ENCODE data around the gene PTPRE. TPM values are rescaled to one million over a fixed set of nuclear protein-coding genes. Genes with fewer than 3 reads are reported as not detected.

The PTPRE gene
- total and polyA plus RNA-seq, 4 donors = 4.9 to 46.0 (median 23.5) TPM

GRCh38 chr10:128067691-128068397, 160.9 kb downstream of the PTPRE start:
- H3K4me3 ChIP-seq (ENCODE audit: low read length in 2 of 2) = no peak overlapping the region
- DNase-seq = peak; percentile 48 to 74

DNA sequence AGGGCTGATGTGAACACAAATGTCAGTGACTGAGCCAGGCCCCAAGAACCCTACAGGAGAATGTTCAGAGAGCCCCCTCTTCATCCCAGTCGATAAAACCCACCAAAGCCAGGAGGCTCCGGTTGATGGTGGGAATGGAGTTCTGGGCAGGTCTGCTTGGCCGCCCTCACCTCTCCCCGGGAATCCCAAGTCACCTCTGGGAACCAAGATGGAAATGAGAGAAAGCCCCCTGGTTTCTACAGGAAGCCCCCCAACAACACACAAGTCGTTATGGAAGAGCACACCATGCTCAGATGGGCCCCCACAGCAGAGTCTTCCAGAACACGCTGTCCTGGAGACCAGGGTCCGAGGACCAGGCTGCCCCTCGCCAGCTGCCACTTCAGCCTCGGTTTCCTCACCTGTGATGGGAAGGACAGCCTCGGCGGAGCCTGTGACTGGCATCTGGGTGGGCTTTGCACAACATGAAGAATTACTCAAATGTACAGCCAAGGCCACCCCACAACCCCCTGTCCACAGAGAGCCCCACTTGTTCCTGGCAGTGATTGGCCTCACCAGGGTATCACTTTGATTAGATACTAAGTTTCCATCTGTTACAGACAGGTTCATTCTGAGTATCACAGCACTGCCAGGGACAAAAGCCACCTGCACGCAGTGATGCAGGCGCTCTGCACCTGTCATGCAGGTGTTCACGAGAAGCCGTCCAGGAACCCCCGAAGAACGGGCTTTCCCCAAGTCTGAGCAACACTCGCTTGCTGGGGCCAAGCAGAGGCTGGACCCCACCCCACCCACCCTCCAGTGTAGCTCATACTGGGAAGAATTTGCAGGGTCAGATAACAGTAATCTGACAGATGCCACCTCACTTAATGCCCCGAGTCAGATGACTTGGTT, 161.7 kb downstream of the PTPRE start:
- Histone ChIP-seq H3K9me3 (ENCODE audit: control insufficient read depth, low read length) (no peaks in the 10 kb centered on the region), H3K4me3 (ENCODE audit: low read length in 2 of 2) (no peak overlapping the region), H3K27ac (ENCODE audit: low read depth in 1 of 2, low read length in 2 of 2) (no peak overlapping the region), H3K36me3 (ENCODE audit: control insufficient read depth in 1 of 2, insufficient read depth in 2 of 2, low read length in 1 of 2) (peaks cover 0 to 3% of the 10 kb centered on the region in 2 donors), H3K27me3 (ENCODE audit: control insufficient read depth in 1 of 2, insufficient read depth in 2 of 2, low read length in 1 of 2) (no peaks in the 10 kb centered on the region), H3K4me1 (ENCODE audit: control insufficient read depth in 1 of 2, insufficient read depth in 2 of 2, low read length in 2 of 2) (no peaks in the 10 kb centered on the region)
- intact Hi-C loops (cut with DNase I) = loop anchor here (1.0 to 5.0 kb wide), 3 partner anchors 32 to 161 kb away; partner anchors contain the start of gene PTPRE (in 2 of the 2)
- DNase-seq (peak; percentile 36 to 57), ATAC-seq (ENCODE audit: low FRiP score) (no peak)
- WGBS, 2 donors = 91 to 92% methylated on average over 19 of the region's 19 CpGs

More at GRCh38 chr10:128067691-128068397, 160.9 kb downstream of the PTPRE start:
- no peaks in the 10 kb centered on the region for H3K4me1 ChIP-seq (ENCODE audit: control insufficient read depth in 1 of 2, insufficient read depth in 2 of 2, low read length in 2 of 2)
- intact Hi-C loops (cut with DNase I) = loop anchor here (5.0 kb wide), 1 partner anchor 161 kb away; the partner anchor contains the start of gene PTPRE (in 2 of the 2)
- no peak for ATAC-seq (ENCODE audit: low FRiP score)
- no peaks in the 10 kb centered on the region for H3K9me3 ChIP-seq (ENCODE audit: control insufficient read depth, low read length)
- no peak overlapping the region for H3K27ac ChIP-seq (ENCODE audit: low read depth in 1 of 2, low read length in 2 of 2)
- no peaks in the 10 kb centered on the region for H3K27me3 ChIP-seq (ENCODE audit: control insufficient read depth in 1 of 2, insufficient read depth in 2 of 2, low read length in 1 of 2)
- WGBS, 2 donors = 95% methylated on average over 23 to 25 of the region's 25 CpGs
- no peaks in the 10 kb centered on the region for H3K36me3 ChIP-seq (ENCODE audit: control insufficient read depth in 1 of 2, insufficient read depth in 2 of 2, low read length in 1 of 2)

- H3K4me1 ChIP-seq (ENCODE audit: control insufficient read depth in 1 of 2, insufficient read depth in 2 of 2, low read length in 2 of 2) = no peaks in the 10 kb centered on the region
- DNase-seq (peak; percentile 84 to 92), ATAC-seq (ENCODE audit: low FRiP score) (peak; percentile 65)
- H3K27me3 ChIP-seq (ENCODE audit: control insufficient read depth in 1 of 2, insufficient read depth in 2 of 2, low read length in 1 of 2) = no peaks in the 10 kb centered on the region
- no peaks in the 10 kb centered on the region for H3K9me3 ChIP-seq (ENCODE audit: control insufficient read depth, low read length)
- whole genome bisulfite sequencing, 2 donors = 36 to 37% methylated on average over 28 of the region's 28 CpGs
- intact Hi-C loops (cut with DNase I) = loop anchor here (1.0 to 5.0 kb wide), 4 partner anchors 33 to 177 kb away; partner anchors contain the start of genes PTPRE (in 2 of the 2) and CLRN3 (in 1 of the 2)
- no peak overlapping the region for H3K4me3 ChIP-seq (ENCODE audit: low read length in 2 of 2)
- H3K27ac ChIP-seq (ENCODE audit: low read depth in 1 of 2, low read length in 2 of 2) = no peak overlapping the region
- H3K36me3 ChIP-seq (ENCODE audit: control insufficient read depth in 1 of 2, insufficient read depth in 2 of 2, low read length in 1 of 2) = peaks cover 0 to 3% of the 10 kb centered on the region in 2 donors
These were observed 162.6 kb downstream of the PTPRE start for GRCh38 chr10:128069351-128070051.

GRCh38 chr10:128070161-128070560, 163.3 kb downstream of the PTPRE start:
- DNase-seq (peak in 1 of 2 donors; percentile 63), ATAC-seq (ENCODE audit: low FRiP score) (no peak)
- Histone ChIP-seq H3K9me3 (ENCODE audit: control insufficient read depth, low read length) (no peaks in the 10 kb centered on the region), H3K4me3 (ENCODE audit: low read length in 2 of 2) (no peak overlapping the region), H3K27ac (ENCODE audit: low read depth in 1 of 2, low read length in 2 of 2) (no peak overlapping the region), H3K27me3 (ENCODE audit: control insufficient read depth in 1 of 2, insufficient read depth in 2 of 2, low read length in 1 of 2) (no peaks in the 10 kb centered on the region), H3K4me1 (ENCODE audit: control insufficient read depth in 1 of 2, insufficient read depth in 2 of 2, low read length in 2 of 2) (no peaks in the 10 kb centered on the region), H3K36me3 (ENCODE audit: control insufficient read depth in 1 of 2, insufficient read depth in 2 of 2, low read length in 1 of 2) (peaks cover 0 to 3% of the 10 kb centered on the region in 2 donors)
- intact Hi-C loops (cut with DNase I) = loop anchor here in 1 of 2 donors (5.0 kb wide), 1 partner anchor 178 kb away; the partner anchor contains the start of gene CLRN3
- WGBS, 2 donors = 93% methylated on average over 10 of the region's 10 CpGs

GRCh38 chr10:128070721-128071416, 164.0 kb downstream of the PTPRE start:
- 92 to 95% methylated on average over 17 of the region's 17 CpGs for WGBS, 2 donors
- no peaks in the 10 kb centered on the region for H3K27me3 ChIP-seq (ENCODE audit: control insufficient read depth in 1 of 2, insufficient read depth in 2 of 2, low read length in 1 of 2)
- intact Hi-C loops (cut with DNase I) = loop anchor here in 1 of 2 donors (5.0 kb wide), 1 partner anchor 179 kb away; the partner anchor contains the start of gene CLRN3
- no peak overlapping the region for H3K27ac ChIP-seq (ENCODE audit: low read depth in 1 of 2, low read length in 2 of 2)
- no peak overlapping the region for H3K4me3 ChIP-seq (ENCODE audit: low read length in 2 of 2)
- no peaks in the 10 kb centered on the region for H3K9me3 ChIP-seq (ENCODE audit: control insufficient read depth, low read length)
- ATAC-seq (ENCODE audit: low FRiP score) (no peak), DNase-seq (peak; percentile 45 to 68)
- H3K4me1 ChIP-seq (ENCODE audit: control insufficient read depth in 1 of 2, insufficient read depth in 2 of 2, low read length in 2 of 2) = no peaks in the 10 kb centered on the region
- peaks cover 0 to 3% of the 10 kb centered on the region in 2 donors for H3K36me3 ChIP-seq (ENCODE audit: control insufficient read depth in 1 of 2, insufficient read depth in 2 of 2, low read length in 1 of 2)

GRCh38 chr10:128071417-128071782, 164.5 kb downstream of the PTPRE start:
- H3K27ac ChIP-seq (ENCODE audit: low read depth in 1 of 2, low read length in 2 of 2) = no peak overlapping the region
- no peak overlapping the region for H3K4me3 ChIP-seq (ENCODE audit: low read length in 2 of 2)
- DNase-seq (peak in 1 of 2 donors; percentile 38), ATAC-seq (ENCODE audit: low FRiP score) (no peak)
- intact Hi-C loops (cut with DNase I) = loop anchor here in 1 of 2 donors (5.0 kb wide), 1 partner anchor 179 kb away; the partner anchor contains the start of gene CLRN3
- H3K36me3 ChIP-seq (ENCODE audit: control insufficient read depth in 1 of 2, insufficient read depth in 2 of 2, low read length in 1 of 2) = peaks cover 0 to 3% of the 10 kb centered on the region in 2 donors
- 86 to 91% methylated on average over 9 of the region's 9 CpGs for WGBS, 2 donors
- H3K4me1 ChIP-seq (ENCODE audit: control insufficient read depth in 1 of 2, insufficient read depth in 2 of 2, low read length in 2 of 2) = no peaks in the 10 kb centered on the region
- H3K9me3 ChIP-seq (ENCODE audit: control insufficient read depth, low read length) = no peaks in the 10 kb centered on the region
- H3K27me3 ChIP-seq (ENCODE audit: control insufficient read depth in 1 of 2, insufficient read depth in 2 of 2, low read length in 1 of 2) = no peaks in the 10 kb centered on the region

- Histone ChIP-seq H3K4me1 (ENCODE audit: control insufficient read depth in 1 of 2, insufficient read depth in 2 of 2, low read length in 2 of 2) (no peaks in the 10 kb centered on the region), H3K27ac (ENCODE audit: low read depth in 1 of 2, low read length in 2 of 2) (no peak overlapping the region), H3K36me3 (ENCODE audit: control insufficient read depth in 1 of 2, insufficient read depth in 2 of 2, low read length in 1 of 2) (peaks cover 0 to 3% of the 10 kb centered on the region in 2 donors), H3K9me3 (ENCODE audit: control insufficient read depth, low read length) (no peaks in the 10 kb centered on the region), H3K27me3 (ENCODE audit: control insufficient read depth in 1 of 2, insufficient read depth in 2 of 2, low read length in 1 of 2) (no peaks in the 10 kb centered on the region), H3K4me3 (ENCODE audit: low read length in 2 of 2) (no peak overlapping the region)
- WGBS, 2 donors = 73 to 81% methylated on average over 6 of the region's 6 CpGs
- DNase-seq (peak in 1 of 2 donors; percentile 8), ATAC-seq (ENCODE audit: low FRiP score) (no peak)
- intact Hi-C loops (cut with DNase I) = loop anchor here in 1 of 2 donors (5.0 kb wide), 1 partner anchor 180 kb away; the partner anchor contains the start of gene CLRN3
These were observed 165.1 kb downstream of the PTPRE start for GRCh38 chr10:128072046-128072445.
